ENCODE data around the gene TBC1D21. TPM values are rescaled to one million over a fixed set of nuclear protein-coding genes. Genes with fewer than 3 reads are reported as not detected.

The TBC1D21 gene
- total RNA-seq, 1 donor from 2014 or later = not detected

DNA sequence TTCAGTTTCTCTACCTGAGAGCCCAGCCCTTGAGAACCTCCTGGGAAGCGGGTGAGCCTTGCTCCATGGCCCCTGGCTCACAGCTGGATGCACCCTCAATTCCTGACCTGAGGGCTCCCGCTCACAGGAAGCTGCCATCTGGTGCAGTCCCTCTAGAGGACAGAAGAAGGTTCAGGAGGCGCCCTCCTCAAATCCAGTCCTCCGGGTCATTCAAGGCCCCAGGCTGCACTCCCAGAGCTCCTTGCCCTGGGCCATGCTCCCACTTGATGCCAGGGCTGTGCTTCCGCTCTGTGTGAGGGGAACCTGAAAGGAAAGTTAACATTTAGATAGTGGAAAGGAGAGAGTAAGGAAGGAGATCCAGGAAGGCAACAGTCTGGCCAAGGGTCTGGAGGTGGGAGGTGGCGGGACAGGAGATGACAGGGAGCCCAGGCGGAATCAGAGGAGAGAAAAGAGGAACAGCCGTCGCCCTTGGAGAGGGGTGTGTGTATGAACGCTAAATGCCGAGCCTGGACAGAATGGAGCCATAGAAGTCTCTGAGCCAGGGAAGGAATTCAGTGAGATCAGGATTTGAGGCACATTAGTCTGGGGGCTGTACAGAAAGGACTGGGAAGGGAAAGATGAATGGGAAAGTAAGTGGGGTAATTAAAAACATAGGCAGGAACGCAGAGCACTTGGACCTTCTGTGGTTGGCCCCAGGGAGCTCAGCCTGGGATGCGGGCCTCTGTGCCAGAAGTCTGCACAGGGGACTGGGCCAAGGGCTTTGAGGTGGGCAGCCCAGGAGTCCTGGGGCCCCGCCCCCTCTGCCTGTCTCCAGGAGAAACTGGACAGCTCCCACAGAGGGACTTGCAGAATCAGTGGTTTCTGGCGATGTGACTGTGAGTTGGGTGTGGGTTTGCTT, 26.1 kb downstream of the TBC1D21 start:
- Histone ChIP-seq H3K27me3 (no peaks in the 10 kb centered on the region), H3K9me3 (no peaks in the 10 kb centered on the region), H3K4me3 (peak overlapping the region in 1 of 2 donors; percentile 20), H3K4me1 (peaks cover 2 to 20% of the 10 kb centered on the region in 2 donors), H3K27ac (peak overlapping the region; percentile 60 to 71), H3K36me3 (no peaks in the 10 kb centered on the region)
- intact Hi-C loops (cut with DNase I) = loop anchor here (10.0 kb wide), 1 partner anchor 65 kb away; no protein-coding TSS in a partner anchor
- DNase-seq (ENCODE audit: low spot score in 2 of 2) = no peak
- TF ChIP-seq, protein P1, sequence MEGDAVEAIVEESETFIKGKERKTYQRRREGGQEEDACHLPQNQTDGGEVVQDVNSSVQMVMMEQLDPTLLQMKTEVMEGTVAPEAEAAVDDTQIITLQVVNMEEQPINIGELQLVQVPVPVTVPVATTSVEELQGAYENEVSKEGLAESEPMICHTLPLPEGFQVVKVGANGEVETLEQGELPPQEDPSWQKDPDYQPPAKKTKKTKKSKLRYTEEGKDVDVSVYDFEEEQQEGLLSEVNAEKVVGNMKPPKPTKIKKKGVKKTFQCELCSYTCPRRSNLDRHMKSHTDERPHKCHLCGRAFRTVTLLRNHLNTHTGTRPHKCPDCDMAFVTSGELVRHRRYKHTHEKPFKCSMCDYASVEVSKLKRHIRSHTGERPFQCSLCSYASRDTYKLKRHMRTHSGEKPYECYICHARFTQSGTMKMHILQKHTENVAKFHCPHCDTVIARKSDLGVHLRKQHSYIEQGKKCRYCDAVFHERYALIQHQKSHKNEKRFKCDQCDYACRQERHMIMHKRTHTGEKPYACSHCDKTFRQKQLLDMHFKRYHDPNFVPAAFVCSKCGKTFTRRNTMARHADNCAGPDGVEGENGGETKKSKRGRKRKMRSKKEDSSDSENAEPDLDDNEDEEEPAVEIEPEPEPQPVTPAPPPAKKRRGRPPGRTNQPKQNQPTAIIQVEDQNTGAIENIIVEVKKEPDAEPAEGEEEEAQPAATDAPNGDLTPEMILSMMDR (IDR thresholded peaks at IDR 0.05) = no peak

DNA sequence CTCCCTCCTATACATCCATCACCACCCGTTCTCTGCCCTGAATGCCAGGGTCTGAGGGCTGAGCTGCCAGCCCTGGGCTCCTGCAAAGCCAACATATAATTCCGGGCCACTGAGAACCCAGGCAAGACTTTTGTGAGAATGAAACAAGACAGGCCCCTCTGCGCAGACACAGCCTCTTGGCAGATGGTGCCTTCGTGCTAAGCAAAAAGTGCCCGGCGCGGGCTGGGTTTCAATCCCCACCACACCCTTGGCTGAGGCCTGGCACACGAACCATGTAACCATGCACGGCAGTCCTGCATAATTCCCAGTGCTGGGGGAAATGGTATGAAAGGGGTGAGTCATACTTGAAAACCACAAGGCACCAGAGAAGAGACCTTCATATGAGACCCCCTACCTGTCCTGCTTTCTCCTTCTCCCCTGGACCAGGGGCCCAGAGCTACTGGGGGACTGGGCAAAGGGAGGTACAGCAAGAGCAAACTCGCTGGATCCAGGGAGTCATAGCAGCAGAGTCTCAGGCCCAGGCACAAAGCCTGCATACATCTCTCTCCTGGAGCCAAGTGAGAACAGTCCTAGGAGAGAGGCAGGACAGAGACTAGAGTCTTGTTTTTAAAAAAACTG, 26.8 kb downstream of the TBC1D21 start:
- intact Hi-C loops (cut with DNase I) = loop anchor here (10.0 kb wide), 1 partner anchor 65 kb away; no protein-coding TSS in a partner anchor
- Histone ChIP-seq H3K27me3 (no peaks in the 10 kb centered on the region), H3K27ac (peak overlapping the region; percentile 60 to 71), H3K4me3 (peak overlapping the region in 1 of 2 donors; percentile 20), H3K4me1 (peaks cover 2 to 20% of the 10 kb centered on the region in 2 donors), H3K36me3 (no peaks in the 10 kb centered on the region), H3K9me3 (no peaks in the 10 kb centered on the region)
- TF ChIP-seq, protein P1 (IDR thresholded peaks at IDR 0.05) = no peak
- DNase-seq (ENCODE audit: low spot score in 2 of 2) = no peak

DNA sequence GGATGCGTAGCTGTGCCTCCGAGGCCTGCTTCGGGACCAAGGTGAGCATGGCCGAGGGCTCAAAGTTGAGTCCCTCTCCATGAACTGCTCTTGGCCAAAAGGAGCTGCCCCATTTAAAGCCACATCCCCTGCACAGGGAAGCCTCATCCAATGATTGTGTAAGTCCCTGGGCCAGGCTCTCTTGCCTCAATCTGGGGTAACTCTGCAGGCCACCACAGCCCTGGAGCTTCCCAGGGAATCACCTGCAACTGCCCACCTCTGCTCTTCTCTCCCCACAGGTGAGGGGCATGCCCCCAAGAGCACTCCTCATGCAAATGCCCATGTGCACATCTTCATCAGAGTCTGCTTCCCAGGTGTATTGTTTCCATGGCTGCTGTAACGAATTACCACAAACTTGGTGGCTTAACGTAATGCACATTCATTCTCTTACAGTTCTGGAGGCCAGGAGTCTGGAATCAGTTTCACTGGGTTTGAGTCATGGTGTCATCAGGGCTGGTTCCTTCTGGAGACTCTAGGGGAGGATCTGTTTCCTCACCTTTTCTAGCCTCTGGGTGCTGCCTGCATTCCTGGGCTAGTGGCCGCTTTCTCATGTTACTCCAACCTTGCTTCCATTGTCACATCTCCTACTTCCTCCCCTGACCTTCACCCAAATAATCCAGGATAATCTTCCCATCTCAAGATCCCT, 27.9 kb downstream of the TBC1D21 start:
- TF ChIP-seq, protein P1 (IDR thresholded peaks at IDR 0.05) = no peak
- Histone ChIP-seq H3K9me3 (no peaks in the 10 kb centered on the region), H3K4me3 (no peak overlapping the region), H3K4me1 (peaks cover 2 to 20% of the 10 kb centered on the region in 2 donors), H3K36me3 (no peaks in the 10 kb centered on the region), H3K27ac (no peak overlapping the region), H3K27me3 (no peaks in the 10 kb centered on the region)
- intact Hi-C loops (cut with DNase I) = loop anchor here (10.0 kb wide), 1 partner anchor 64 kb away; no protein-coding TSS in a partner anchor
- no peak for DNase-seq (ENCODE audit: low spot score in 2 of 2)

DNA sequence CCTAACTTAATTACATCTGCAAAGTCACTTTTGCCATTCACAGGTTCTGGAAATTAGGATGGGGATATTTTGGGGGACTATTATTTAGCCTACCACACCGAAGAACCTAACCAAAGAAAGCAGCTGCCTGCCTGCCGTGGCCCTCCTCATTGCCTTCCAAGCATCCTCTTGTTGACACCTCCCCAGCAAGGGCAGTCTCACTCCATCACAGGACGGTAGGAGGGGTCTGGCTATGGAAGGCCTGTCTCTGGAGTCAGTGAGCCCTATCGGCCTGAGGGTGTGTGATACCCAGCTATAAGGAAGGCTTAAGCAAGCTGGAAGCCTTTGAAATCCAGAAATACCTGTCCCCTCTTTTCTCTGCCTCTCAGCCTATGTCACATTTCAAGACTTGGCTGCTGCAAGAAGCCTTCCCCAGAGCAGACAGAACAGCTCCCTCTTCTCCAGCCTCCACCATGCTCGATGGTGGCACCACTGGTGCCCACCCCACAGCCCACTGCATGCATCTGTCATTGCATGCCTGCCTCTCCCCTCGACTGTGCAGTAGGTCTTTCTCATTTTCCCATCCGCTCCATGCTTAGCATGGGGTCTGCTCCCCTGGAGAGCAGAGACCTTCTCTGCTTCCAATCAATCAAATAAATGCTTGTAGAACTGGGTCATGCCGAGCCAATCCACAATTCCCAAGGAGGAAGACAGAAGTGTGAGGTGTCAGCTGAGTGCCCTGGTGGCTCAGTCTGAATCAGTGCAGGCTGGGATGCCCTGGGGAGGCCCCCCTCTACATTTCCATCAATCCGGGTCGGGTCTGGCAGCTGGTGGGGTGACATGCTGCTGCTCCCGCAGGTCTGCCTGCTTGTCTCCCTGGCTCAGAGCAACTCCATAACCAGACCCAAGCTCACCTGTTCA, 29.0 kb downstream of the TBC1D21 start:
- Histone ChIP-seq H3K4me3 (no peak overlapping the region), H3K9me3 (no peaks in the 10 kb centered on the region), H3K36me3 (no peaks in the 10 kb centered on the region), H3K27me3 (no peaks in the 10 kb centered on the region), H3K27ac (no peak overlapping the region), H3K4me1 (peaks cover 2 to 16% of the 10 kb centered on the region in 2 donors)
- DNase-seq (ENCODE audit: low spot score in 2 of 2) = no peak
- TF ChIP-seq, protein P1 (IDR thresholded peaks at IDR 0.05) = no peak
- intact Hi-C loops (cut with DNase I) = loop anchor here (10.0 kb wide), 1 partner anchor 62 kb away; no protein-coding TSS in a partner anchor
